GM12878 (cell line): ENCODE data around the gene PTPRN2.

Source experiments
- CTCF ChIP-seq, 3 experiments: IDR thresholded peaks in 2 of 3; conservative IDR thresholded peaks in 1 of 3; 2 replicates each; pipeline ENCODE4 v1.5.1; 2011; ENCODE audit warnings: low read depth in 3 of 3, low read length in 3 of 3, mild to moderate bottlenecking in 3 of 3, control low read depth in 2 of 3, moderate library complexity in 2 of 3, inconsistent platforms in 1 of 3, mixed read lengths in 1 of 3; ENCODE audit not compliant: control insufficient read depth in 2 of 3, insufficient read depth in 1 of 3; ENCODE audit errors: extremely low read depth in 1 of 3
- EGR1 ChIP-seq, 2 experiments: IDR thresholded peaks; 1 replicate in 1 of 2; 2 replicates in 1 of 2; pipeline ENCODE4 v1.6.1; 2011 to 2012; ENCODE audit warnings: low read depth in 2 of 2, low read length in 2 of 2, borderline replicate concordance in 1 of 2, mild to moderate bottlenecking in 1 of 2, moderate library complexity in 1 of 2
- KDM1A ChIP-seq: fragments of 200-600 bp; sonication (generic); IDR thresholded peaks from 2 replicates; pipeline ENCODE4 v1.6.1; 2016; ENCODE audit warnings: borderline replicate concordance
- POLR2A ChIP-seq: IDR thresholded peaks from 2 replicates; pipeline ENCODE4 v1.6.1; 2011; ENCODE audit warnings: low read depth, mild to moderate bottlenecking, low read length
- POLR2AphosphoS5 ChIP-seq: IDR thresholded peaks from 2 replicates; pipeline ENCODE4 v1.6.1; 2011; ENCODE audit warnings: mild to moderate bottlenecking, low read length, inconsistent platforms
- SP1 ChIP-seq: IDR thresholded peaks from one replicate; pipeline ENCODE4 v1.6.1; 2011; ENCODE audit warnings: low read depth, low read length
- TCF7 ChIP-seq: IDR thresholded peaks from 2 replicates; pipeline ENCODE4 v1.6.1; 2014; ENCODE audit warnings: antibody characterized with exemption, borderline replicate concordance

GRCh38 chr7:158525648-158526484, 61.8 kb downstream of the PTPRN2 start:
- TF ChIP-seq POLR2AphosphoS5 (no peak), CTCF (IDR thresholded peaks at IDR 0.05 in 2 of 3, conservative IDR thresholded peaks at IDR 0.05 in 1 of 3; ENCODE audit: control insufficient read depth in 2 of 3, extremely low read depth in 1 of 3, insufficient read depth in 1 of 3, low read depth in 3 of 3, low read length in 3 of 3) (no peak), SP1 (no peak), POLR2A (no peak), TCF7 (no peak), EGR1 (IDR thresholded peaks at IDR 0.05; ENCODE audit: borderline replicate concordance in 1 of 2, low read depth in 2 of 2, low read length in 2 of 2) (no peak), KDM1A (no peak)
